ENCODE measurements around the gene DDX11.
A peak's percentile ranks its signal among the peaks of the same experiment; 100 is the strongest.
"Not testable (repeated sequence)": the region's sequence is repeated elsewhere in the genome, so short reads cannot be mapped to it uniquely, and the experiment has no call there.

Gene DDX11

GRCh38 chr12:31105668-31106067 is 32.0 kb downstream of the DDX11 start:
- DNase-seq (ENCODE audit: low read depth): no peak
- TF ChIP-seq CTCF (IDR thresholded peaks at IDR 0.05; ENCODE audit: low read length, missing control alignments): no peak
- H3K4me3 ChIP-seq (replicated peaks; ENCODE audit: low read depth, low read length): no peak overlapping the region

GRCh38 chr12:31106101-31106803 is 32.6 kb downstream of the DDX11 start:
- DNase-seq (ENCODE audit: low read depth): no peak
- H3K4me3 ChIP-seq (replicated peaks; ENCODE audit: low read depth, low read length): no peak overlapping the region
- no peak for TF ChIP-seq CTCF (IDR thresholded peaks at IDR 0.05; ENCODE audit: low read length, missing control alignments)

- H3K4me3 ChIP-seq (replicated peaks; ENCODE audit: low read depth, low read length): not testable (repeated sequence)
These were observed 36.1 kb downstream of the DDX11 start for GRCh38 chr12:31109773-31110172.

GRCh38 chr12:31110263-31110662 is 36.6 kb downstream of the DDX11 start:
- H3K4me3 ChIP-seq (replicated peaks; ENCODE audit: low read depth, low read length); DNase-seq (ENCODE audit: low read depth): not testable (repeated sequence)

More at GRCh38 chr12:31109773-31110172, 36.1 kb downstream of the DDX11 start:
- not testable (repeated sequence) for DNase-seq (ENCODE audit: low read depth)

GRCh38 chr12:31115092-31115601 is 41.5 kb downstream of the DDX11 start:
- not testable (repeated sequence) for DNase-seq (ENCODE audit: low read depth); H3K4me3 ChIP-seq (replicated peaks; ENCODE audit: low read depth, low read length)

GRCh38 chr12:31116846-31117202 is 43.2 kb downstream of the DDX11 start:
- DNase-seq (ENCODE audit: low read depth); H3K4me3 ChIP-seq (replicated peaks; ENCODE audit: low read depth, low read length): not testable (repeated sequence)

GRCh38 chr12:31117203-31118011 is 43.7 kb downstream of the DDX11 start:
- DNase-seq (ENCODE audit: low read depth): no peak
- peak; percentile 40 for TF ChIP-seq CTCF (IDR thresholded peaks at IDR 0.05; ENCODE audit: low read length, missing control alignments)
- peak overlapping the region; percentile 38 for H3K4me3 ChIP-seq (replicated peaks; ENCODE audit: low read depth, low read length)

- no peak for DNase-seq (ENCODE audit: low read depth)
- H3K4me3 ChIP-seq (replicated peaks; ENCODE audit: low read depth, low read length): no peak overlapping the region
- no peak for TF ChIP-seq CTCF (IDR thresholded peaks at IDR 0.05; ENCODE audit: low read length, missing control alignments)
These were observed 44.9 kb downstream of the DDX11 start for GRCh38 chr12:31118347-31119191.

Measured in fibroblast of pulmonary artery (primary cell).